PC-3 (cell line): ENCODE data around the gene MRPL28. TPM values are rescaled to one million over a fixed set of nuclear protein-coding genes. Genes with fewer than 3 reads are reported as not detected.

Experiments
- ATAC-seq: fragments of 200-7000 bp; cut with Tn5 transposase; 2 replicates; pipeline ENCODE4 v1.9.1; 2020; ENCODE audit warnings: mild to moderate bottlenecking, moderate library complexity
- BruUV-seq: library from RNA; stranded (reverse); fragments of 400-500 nt; replicated peaks from 2 replicates; lab custom pipeline; 2021; lab: Mats Ljungman, UMichigan
- CTCF ChIA-PET: fragments of 300-600 bp; sonication (Branson Sonifier 250); formaldehyde crosslinking; loops from one replicate; lab custom pipeline; 2022; ENCODE audit warnings: antibody characterized with exemption; lab: Charles Lee
- POLR2A ChIA-PET: fragments of 300-600 bp; sonication (Branson Sonifier 250); formaldehyde crosslinking; loops from one replicate; lab custom pipeline; 2022; ENCODE audit warnings: antibody characterized with exemption; ENCODE audit not compliant: unreplicated experiment; lab: Charles Lee
- DNase-seq: peaks from one replicate; pipeline ENCODE4 v3.0.0-alpha.2; 2015
- H2AFZ ChIP-seq: fragments of 300-600 bp; sonication (generic); 2 replicates; pipeline ENCODE4 v1.6.0; 2016; ENCODE audit warnings: antibody characterized with exemption, low read length
- H3F3A ChIP-seq: fragments of 300-600 bp; sonication (generic); one replicate; pipeline ENCODE4 v1.6.0; 2017; ENCODE audit warnings: antibody characterized with exemption, low read length, control low read depth, mild to moderate bottlenecking; ENCODE audit not compliant: unreplicated experiment
- H3K27ac ChIP-seq: fragments of 300-600 bp; sonication (generic); 2 replicates; pipeline ENCODE4 v1.5.1; 2016; ENCODE audit warnings: mild to moderate bottlenecking, low read length
- H3K27me3 ChIP-seq: fragments of 300-600 bp; sonication (generic); 2 replicates; pipeline ENCODE4 v1.6.1; 2016; ENCODE audit warnings: low read length, mixed read lengths
- H3K36me3 ChIP-seq: fragments of 300-600 bp; sonication (generic); 2 replicates; pipeline ENCODE4 v1.6.1; 2016; ENCODE audit warnings: low read depth, mixed run types, low read length, mixed read lengths
- H3K4me1 ChIP-seq: fragments of 300-600 bp; sonication (generic); 2 replicates; pipeline ENCODE4 v1.5.1; 2016; ENCODE audit warnings: low read length; ENCODE audit not compliant: insufficient read depth
- H3K4me2 ChIP-seq: fragments of 300-600 bp; sonication (generic); 2 replicates; pipeline ENCODE4 v1.6.0; 2016; ENCODE audit warnings: low read length
- H3K4me3 ChIP-seq: fragments of 300-600 bp; sonication (generic); 2 replicates; pipeline ENCODE4 v1.5.1; 2016; ENCODE audit warnings: mild to moderate bottlenecking, low read length, mixed read lengths
- H3K79me2 ChIP-seq: fragments of 300-600 bp; sonication (generic); 2 replicates; pipeline ENCODE4 v1.6.1; 2017; ENCODE audit warnings: low read length, mixed read lengths
- H3K9ac ChIP-seq: fragments of 300-600 bp; sonication (generic); 2 replicates; pipeline ENCODE4 v1.6.0; 2016; ENCODE audit warnings: mild to moderate bottlenecking, low read length
- H3K9me2 ChIP-seq: fragments of 300-600 bp; sonication (generic); replicated peaks from 2 replicates; pipeline ENCODE4 v1.6.1; 2016; ENCODE audit warnings: mixed run types, low read length, mixed read lengths
- H3K9me3 ChIP-seq: fragments of 300-600 bp; sonication (generic); 2 replicates; pipeline ENCODE4 v1.6.1; 2016; ENCODE audit warnings: low read length, mixed read lengths
- H4K20me1 ChIP-seq: fragments of 300-600 bp; sonication (generic); 2 replicates; pipeline ENCODE4 v1.6.1; 2016; ENCODE audit warnings: low read length, mixed read lengths
- EZH2 ChIP-seq: fragments of 300-600 bp; sonication (generic); IDR thresholded peaks from one replicate; pipeline ENCODE4 v1.6.1; 2017; ENCODE audit warnings: antibody characterized with exemption, mild to moderate bottlenecking, low read length; ENCODE audit not compliant: unreplicated experiment
- EZH2phosphoT487 ChIP-seq: fragments of 300-600 bp; sonication (generic); IDR thresholded peaks from 2 replicates; pipeline ENCODE4 v1.6.1; 2018; ENCODE audit warnings: mild to moderate bottlenecking, antibody characterized with exemption, low read length, borderline replicate concordance
- intact Hi-C: fragments of 100-400 bp; cut with micrococcal nuclease; formaldehyde crosslinking; loops from 2 replicates; pipeline ENCODE4 v1.9.0; 2023
- total RNA-seq: library from RNA; depleted of rRNA; stranded (reverse); fragments of >200 nt; gene quantifications from 2 replicates; pipeline ENCODE4 v1.2.3, GENCODE V29; 2014
- TF ChIP-seq, protein P1 (sequence below): fragments of 300-600 bp; sonication (generic); conservative IDR thresholded peaks from 2 replicates; pipeline ENCODE4 v1.5.1; 2017; ENCODE audit warnings: antibody characterized with exemption, low read depth, mild to moderate bottlenecking, low read length

The MRPL28 gene
- total RNA-seq, 1 experiment from 2014 or later = 154 TPM

GRCh38 chr16:340370-341091 is 29.8 kb downstream of the MRPL28 start:
- Histone ChIP-seq H3K27ac (no peak overlapping the region), H3K4me3 (no peak overlapping the region), H2AFZ (no peak overlapping the region), H3K4me1 (no peaks in the 10 kb centered on the region), H3F3A (no peaks in the 10 kb centered on the region), H3K9me3 (no peaks in the 10 kb centered on the region), H3K4me2 (no peak overlapping the region), H3K9ac (no peak overlapping the region), H3K9me2 (no peaks in the 10 kb centered on the region), H3K79me2 (peaks cover 75% of the 10 kb centered on the region), H3K36me3 (no peaks in the 10 kb centered on the region), H4K20me1 (peaks cover 11% of the 10 kb centered on the region; the same call in 1 of the 2 replicates), H3K27me3 (no peaks in the 10 kb centered on the region)
- POLR2A ChIA-PET = no interaction called here
- no peak for TF ChIP-seq EZH2
- no peak for TF ChIP-seq EZH2phosphoT487
- TF ChIP-seq, protein P1, sequence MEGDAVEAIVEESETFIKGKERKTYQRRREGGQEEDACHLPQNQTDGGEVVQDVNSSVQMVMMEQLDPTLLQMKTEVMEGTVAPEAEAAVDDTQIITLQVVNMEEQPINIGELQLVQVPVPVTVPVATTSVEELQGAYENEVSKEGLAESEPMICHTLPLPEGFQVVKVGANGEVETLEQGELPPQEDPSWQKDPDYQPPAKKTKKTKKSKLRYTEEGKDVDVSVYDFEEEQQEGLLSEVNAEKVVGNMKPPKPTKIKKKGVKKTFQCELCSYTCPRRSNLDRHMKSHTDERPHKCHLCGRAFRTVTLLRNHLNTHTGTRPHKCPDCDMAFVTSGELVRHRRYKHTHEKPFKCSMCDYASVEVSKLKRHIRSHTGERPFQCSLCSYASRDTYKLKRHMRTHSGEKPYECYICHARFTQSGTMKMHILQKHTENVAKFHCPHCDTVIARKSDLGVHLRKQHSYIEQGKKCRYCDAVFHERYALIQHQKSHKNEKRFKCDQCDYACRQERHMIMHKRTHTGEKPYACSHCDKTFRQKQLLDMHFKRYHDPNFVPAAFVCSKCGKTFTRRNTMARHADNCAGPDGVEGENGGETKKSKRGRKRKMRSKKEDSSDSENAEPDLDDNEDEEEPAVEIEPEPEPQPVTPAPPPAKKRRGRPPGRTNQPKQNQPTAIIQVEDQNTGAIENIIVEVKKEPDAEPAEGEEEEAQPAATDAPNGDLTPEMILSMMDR = no peak
- CTCF ChIA-PET = no interaction called here
- intact Hi-C loops = no loop called here
- ATAC-seq (no peak), DNase-seq (no peak)
- BruUV-seq = no TSS peak

DNA sequence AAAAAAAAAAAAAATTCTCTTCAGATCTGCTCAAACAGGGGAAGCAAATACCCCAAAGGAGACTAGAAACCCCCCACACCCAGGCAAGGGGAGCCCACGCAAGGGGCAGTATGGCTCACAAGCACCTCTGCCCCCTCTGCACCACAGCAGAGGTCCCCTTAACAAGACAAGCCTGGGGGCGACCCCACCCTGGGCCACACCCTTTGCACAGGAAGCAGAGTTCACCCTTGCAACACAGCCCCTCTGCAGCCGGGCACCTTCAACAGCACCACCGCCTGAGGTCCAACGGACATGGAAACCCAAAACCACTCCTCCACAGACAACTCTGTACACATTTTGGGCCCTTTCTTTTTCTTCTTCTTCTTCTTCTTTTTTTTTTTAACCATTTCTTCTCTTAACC is 30.7 kb downstream of the MRPL28 start:
- TF ChIP-seq EZH2 (no peak), EZH2phosphoT487 (no peak)
- TF ChIP-seq, protein P1 = no peak
- no peak overlapping the region for H3K4me2 ChIP-seq
- no peaks in the 10 kb centered on the region for H3K9me3 ChIP-seq
- no peak overlapping the region for H3K9ac ChIP-seq
- peaks cover 77% of the 10 kb centered on the region for H3K79me2 ChIP-seq
- peaks cover 11% of the 10 kb centered on the region; the same call in 1 of the 2 replicates for H4K20me1 ChIP-seq
- H3K27me3 ChIP-seq = no peaks in the 10 kb centered on the region
- no TSS peak for BruUV-seq
- no peak for ATAC-seq
- no peaks in the 10 kb centered on the region for H3K9me2 ChIP-seq
- CTCF ChIA-PET = no interaction called here
- H3K27ac ChIP-seq = no peak overlapping the region
- no peaks in the 10 kb centered on the region for H3F3A ChIP-seq
- no peak overlapping the region for H3K4me3 ChIP-seq
- intact Hi-C loops = no loop called here
- DNase-seq = no peak
- H3K4me1 ChIP-seq = no peaks in the 10 kb centered on the region
- H2AFZ ChIP-seq = no peak overlapping the region
- POLR2A ChIA-PET = no interaction called here
- H3K36me3 ChIP-seq = no peaks in the 10 kb centered on the region

DNA sequence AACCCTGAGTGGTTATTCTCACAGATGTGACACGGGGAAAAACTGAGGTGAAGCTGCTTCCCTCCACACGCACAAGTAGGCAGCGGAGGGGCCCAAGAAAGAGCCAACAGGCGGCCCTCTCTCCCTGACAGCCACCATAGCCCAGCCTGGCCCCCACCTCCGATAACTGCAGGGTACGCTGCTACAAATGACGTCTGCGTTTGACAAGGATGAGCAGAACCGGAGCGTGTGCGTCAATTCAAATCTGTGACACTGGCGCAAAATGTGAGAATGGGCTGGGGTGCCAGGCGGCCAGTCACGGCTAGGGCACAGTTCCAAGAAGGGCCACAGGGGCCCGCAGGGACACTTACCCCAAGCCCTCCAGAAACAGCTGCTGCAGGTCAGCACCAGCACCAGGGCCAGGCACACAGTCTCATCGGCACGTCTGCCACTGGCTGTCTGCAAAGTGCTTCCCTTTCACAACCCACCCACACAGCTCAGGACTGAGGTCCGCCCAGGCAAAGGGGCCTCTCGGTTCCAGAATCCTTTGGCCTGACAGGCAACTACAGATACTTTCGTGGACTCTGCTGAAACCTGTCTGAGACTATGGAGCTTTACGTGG is 32.3 kb downstream of the MRPL28 start:
- no peak for DNase-seq
- Histone ChIP-seq H3K9ac (no peak overlapping the region), H3K9me2 (no peaks in the 10 kb centered on the region), H3K27me3 (no peaks in the 10 kb centered on the region), H2AFZ (no peak overlapping the region), H3K4me3 (no peak overlapping the region), H3K36me3 (no peaks in the 10 kb centered on the region), H3K9me3 (no peaks in the 10 kb centered on the region), H3K4me1 (no peaks in the 10 kb centered on the region), H4K20me1 (peaks cover 14% of the 10 kb centered on the region; the same call in 1 of the 2 replicates), H3K4me2 (no peak overlapping the region), H3K79me2 (peaks cover 79% of the 10 kb centered on the region), H3K27ac (no peak overlapping the region), H3F3A (no peaks in the 10 kb centered on the region)
- intact Hi-C loops = no loop called here
- no TSS peak for BruUV-seq
- ATAC-seq = no peak
- ChIA-PET CTCF (no interaction called here), POLR2A (no interaction called here)
- TF ChIP-seq EZH2phosphoT487 = no peak
- no peak for TF ChIP-seq EZH2
- TF ChIP-seq, protein P1 = no peak
